Neural progenitor cell (in vitro differentiated cells): ENCODE measurements around the gene CAND2.

Source experiments
- EZH2 ChIP-seq: fragments of 200-600 bp; sonication (generic); IDR thresholded peaks from 2 replicates; pipeline ENCODE4 v1.6.1; 2017; ENCODE audit warnings: antibody characterized with exemption, mild to moderate bottlenecking, moderate library complexity
- TF ChIP-seq, protein P1 (sequence below): fragments of 200-600 bp; sonication (generic); IDR thresholded peaks from 2 replicates; pipeline ENCODE4 v1.5.1; 2017; ENCODE audit warnings: antibody characterized with exemption, mild to moderate bottlenecking

- TF ChIP-seq, protein P1, sequence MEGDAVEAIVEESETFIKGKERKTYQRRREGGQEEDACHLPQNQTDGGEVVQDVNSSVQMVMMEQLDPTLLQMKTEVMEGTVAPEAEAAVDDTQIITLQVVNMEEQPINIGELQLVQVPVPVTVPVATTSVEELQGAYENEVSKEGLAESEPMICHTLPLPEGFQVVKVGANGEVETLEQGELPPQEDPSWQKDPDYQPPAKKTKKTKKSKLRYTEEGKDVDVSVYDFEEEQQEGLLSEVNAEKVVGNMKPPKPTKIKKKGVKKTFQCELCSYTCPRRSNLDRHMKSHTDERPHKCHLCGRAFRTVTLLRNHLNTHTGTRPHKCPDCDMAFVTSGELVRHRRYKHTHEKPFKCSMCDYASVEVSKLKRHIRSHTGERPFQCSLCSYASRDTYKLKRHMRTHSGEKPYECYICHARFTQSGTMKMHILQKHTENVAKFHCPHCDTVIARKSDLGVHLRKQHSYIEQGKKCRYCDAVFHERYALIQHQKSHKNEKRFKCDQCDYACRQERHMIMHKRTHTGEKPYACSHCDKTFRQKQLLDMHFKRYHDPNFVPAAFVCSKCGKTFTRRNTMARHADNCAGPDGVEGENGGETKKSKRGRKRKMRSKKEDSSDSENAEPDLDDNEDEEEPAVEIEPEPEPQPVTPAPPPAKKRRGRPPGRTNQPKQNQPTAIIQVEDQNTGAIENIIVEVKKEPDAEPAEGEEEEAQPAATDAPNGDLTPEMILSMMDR, result no peak
- no peak for TF ChIP-seq EZH2
Observed at GRCh38 chr3:12768579-12769527, 27.6 kb upstream of the CAND2 start.
